Subcutaneous abdominal adipose tissue (tissue), 5 donors: ENCODE results near the gene UBTD2.
A peak's percentile ranks its signal among the peaks of the same experiment; 100 is the strongest.

Experiments
- H3K27ac ChIP-seq: one replicate; pipeline ENCODE4 v1.7.0; 2013; ENCODE audit warnings: low read depth, mild to moderate bottlenecking, inconsistent platforms, low read length, moderate library complexity
- H3K27me3 ChIP-seq, 5 donors: one replicate each; pipeline ENCODE4 v1.7.0; 2013; ENCODE audit warnings: low read length in 5 of 5, inconsistent platforms in 1 of 5; ENCODE audit not compliant: control insufficient read depth in 5 of 5, insufficient read depth in 4 of 5
- H3K36me3 ChIP-seq, 5 donors: one replicate each; pipeline ENCODE4 v1.7.0; 2013; ENCODE audit warnings: low read length in 5 of 5; ENCODE audit not compliant: control insufficient read depth in 5 of 5, insufficient read depth in 5 of 5
- H3K4me1 ChIP-seq, 5 donors: one replicate each; pipeline ENCODE4 v1.7.0; 2013; ENCODE audit warnings: low read length in 5 of 5, mild to moderate bottlenecking in 3 of 5, moderate library complexity in 1 of 5; ENCODE audit not compliant: control insufficient read depth in 5 of 5, insufficient read depth in 5 of 5
- H3K4me3 ChIP-seq, 5 donors: one replicate each; pipeline ENCODE4 v1.7.0; 2013; ENCODE audit warnings: low read length in 5 of 5, low read depth in 1 of 5
- H3K9ac ChIP-seq, 5 donors: one replicate each; pipeline ENCODE4 v1.7.0; 2013; ENCODE audit warnings: low read length in 5 of 5, mild to moderate bottlenecking in 4 of 5, moderate library complexity in 3 of 5
- H3K9me3 ChIP-seq, 5 donors: one replicate each; pipeline ENCODE4 v1.7.0; 2013; ENCODE audit warnings: low read length in 5 of 5; ENCODE audit not compliant: control insufficient read depth in 5 of 5
- donor health status: healthy.
- donor health status: healthy.
- donor health status: healthy.
- donor health status: healthy.
- donor health status: healthy.

The UBTD2 gene

GRCh38 chr5:172187118-172188032, 96.2 kb downstream of the UBTD2 start:
- no peaks in the 10 kb centered on the region for H3K27me3 ChIP-seq
- H3K4me3 ChIP-seq, result peak overlapping the region; percentile 76 to 94 (median 93)
- H3K9me3 ChIP-seq, result no peaks in the 10 kb centered on the region
- peaks cover 0 to 46% (median 17%) of the 10 kb centered on the region in 5 donors for H3K4me1 ChIP-seq
- H3K27ac ChIP-seq, result peak overlapping the region; percentile 97
- H3K9ac ChIP-seq, result peak overlapping the region; percentile 43 to 96 (median 95)
- H3K36me3 ChIP-seq, result no peaks in the 10 kb centered on the region

- peak overlapping the region; percentile 76 to 94 (median 93) for H3K4me3 ChIP-seq
- H3K4me1 ChIP-seq, result peaks cover 0 to 46% (median 17%) of the 10 kb centered on the region in 5 donors
- H3K9me3 ChIP-seq, result no peaks in the 10 kb centered on the region
- H3K9ac ChIP-seq, result peak overlapping the region; percentile 40 to 95 (median 77)
- H3K27ac ChIP-seq, result peak overlapping the region; percentile 97
- no peaks in the 10 kb centered on the region for H3K27me3 ChIP-seq
- no peaks in the 10 kb centered on the region for H3K36me3 ChIP-seq
Observed at GRCh38 chr5:172186114-172186695, 97.4 kb downstream of the UBTD2 start.

GRCh38 chr5:172185096-172185461, 98.5 kb downstream of the UBTD2 start:
- Histone ChIP-seq H3K9ac (peak overlapping the region in 1 of 5 donors; percentile 39), H3K27ac (peak overlapping the region; percentile 97), H3K4me3 (peak overlapping the region in 3 of 5 donors; percentile 13 to 54 (median 38)), H3K27me3 (no peaks in the 10 kb centered on the region), H3K9me3 (no peaks in the 10 kb centered on the region), H3K4me1 (peaks cover 0 to 55% (median 17%) of the 10 kb centered on the region in 5 donors), H3K36me3 (peaks cover 0 to 3% (median 0%) of the 10 kb centered on the region in 5 donors)

GRCh38 chr5:172183881-172184280, 99.7 kb downstream of the UBTD2 start:
- peaks cover 0 to 3% (median 0%) of the 10 kb centered on the region in 5 donors for H3K36me3 ChIP-seq
- no peaks in the 10 kb centered on the region for H3K27me3 ChIP-seq
- peaks cover 3 to 67% (median 28%) of the 10 kb centered on the region in 5 donors for H3K4me1 ChIP-seq
- peak overlapping the region; percentile 18 for H3K27ac ChIP-seq
- no peaks in the 10 kb centered on the region for H3K9me3 ChIP-seq
- H3K4me3 ChIP-seq, result no peak overlapping the region
- H3K9ac ChIP-seq, result peak overlapping the region in 2 of 5 donors; percentile 10 to 30

GRCh38 chr5:172182291-172182690, 101.3 kb downstream of the UBTD2 start:
- peaks cover 0 to 3% (median 0%) of the 10 kb centered on the region in 5 donors for H3K36me3 ChIP-seq
- H3K27me3 ChIP-seq, result no peaks in the 10 kb centered on the region
- no peak overlapping the region for H3K27ac ChIP-seq
- H3K4me1 ChIP-seq, result peaks cover 8 to 71% (median 32%) of the 10 kb centered on the region in 5 donors
- no peak overlapping the region for H3K4me3 ChIP-seq
- H3K9me3 ChIP-seq, result no peaks in the 10 kb centered on the region
- no peak overlapping the region for H3K9ac ChIP-seq

- no peaks in the 10 kb centered on the region for H3K27me3 ChIP-seq
- no peaks in the 10 kb centered on the region for H3K9me3 ChIP-seq
- no peak overlapping the region for H3K27ac ChIP-seq
- H3K4me3 ChIP-seq, result no peak overlapping the region
- H3K36me3 ChIP-seq, result peaks cover 0 to 3% (median 0%) of the 10 kb centered on the region in 5 donors
- peaks cover 8 to 67% (median 21%) of the 10 kb centered on the region in 5 donors for H3K4me1 ChIP-seq
- no peak overlapping the region for H3K9ac ChIP-seq
Observed at GRCh38 chr5:172180936-172181335, 102.6 kb downstream of the UBTD2 start.

GRCh38 chr5:172178991-172179989, 104.3 kb downstream of the UBTD2 start:
- H3K4me1 ChIP-seq, result peaks cover 14 to 68% (median 33%) of the 10 kb centered on the region in 5 donors
- H3K9ac ChIP-seq, result peak overlapping the region in 2 of 5 donors; percentile 26 to 51
- H3K9me3 ChIP-seq, result no peaks in the 10 kb centered on the region
- peak overlapping the region in 4 of 5 donors; percentile 26 to 50 (median 38) for H3K4me3 ChIP-seq
- H3K27ac ChIP-seq, result peak overlapping the region; percentile 69
- peaks cover 0 to 3% (median 0%) of the 10 kb centered on the region in 5 donors for H3K36me3 ChIP-seq
- H3K27me3 ChIP-seq, result no peaks in the 10 kb centered on the region

GRCh38 chr5:172178301-172178987, 105.1 kb downstream of the UBTD2 start:
- Histone ChIP-seq H3K9me3 (no peaks in the 10 kb centered on the region), H3K4me3 (peak overlapping the region in 2 of 5 donors; percentile 2 to 39), H3K9ac (peak overlapping the region in 1 of 5 donors; percentile 51), H3K4me1 (peaks cover 14 to 68% (median 40%) of the 10 kb centered on the region in 5 donors), H3K27me3 (no peaks in the 10 kb centered on the region), H3K36me3 (peaks cover 0 to 3% (median 0%) of the 10 kb centered on the region in 5 donors), H3K27ac (peak overlapping the region; percentile 69)

GRCh38 chr5:172177176-172177575, 106.4 kb downstream of the UBTD2 start:
- no peak overlapping the region for H3K4me3 ChIP-seq
- H3K36me3 ChIP-seq, result peaks cover 0 to 3% (median 0%) of the 10 kb centered on the region in 5 donors
- no peaks in the 10 kb centered on the region for H3K27me3 ChIP-seq
- H3K4me1 ChIP-seq, result peaks cover 14 to 78% (median 46%) of the 10 kb centered on the region in 5 donors
- no peak overlapping the region for H3K9ac ChIP-seq
- no peak overlapping the region for H3K27ac ChIP-seq
- H3K9me3 ChIP-seq, result no peaks in the 10 kb centered on the region
